Heart left ventricle (tissue), 13 donors: ENCODE measurements around the gene GAB2.

Experiments used
- POLR2A ChIP-seq, 2 donors: fragments of 450-650 bp; IDR thresholded peaks; one replicate each; pipeline ENCODE4 v1.6.1; 2017; ENCODE audit warnings: antibody characterized with exemption in 2 of 2, mild to moderate bottlenecking in 2 of 2, moderate library complexity in 2 of 2
- TF ChIP-seq, protein P1 (sequence below), 12 donors: fragments of 200-600 bp; sonication (generic) in 4 of 12; IDR thresholded peaks; one replicate each; pipeline versions ENCODE4 v1.5.0 to v1.8.0; 2018 to 2022; ENCODE audit warnings: antibody characterized with exemption in 12 of 12, mild to moderate bottlenecking in 5 of 12
- donor health status: ischemic (EF 13 %, LVEDD 7.1; RV severe dilation, severe dysfunction).
- donor health status: DM: no; HTN: yes; CAD: no.
- donor health status: DM: no; HTN: no; CAD: no.
- donor health status: ischemic (EF 25% LVEDD 6.9; RV normal size, moderate dysfunction).
- donor health status: ischemic (EF 25% LVEDD 5.7; RV mildly dilated, moderate dysfunction).
- donor health status: ischemic (EF 35%, LVEDD 5.7; RV mildly dilated, moderate dysfunction).
- donor health status: nonischemic (EF 11% LVEDD 7.7; RV severe dilation, severe dysfunction).
- donor health status: DM: yes; HTN: yes; CAD: no.
- donor health status: PGD.
- donor health status: ischemic (EF 29% LVEDD 5.4; RV normal size, mild dysfunction).
- donor health status: nonischemic (EF 23%, LVEDD 6.1; RV moderate dilation, normal function).

DNA sequence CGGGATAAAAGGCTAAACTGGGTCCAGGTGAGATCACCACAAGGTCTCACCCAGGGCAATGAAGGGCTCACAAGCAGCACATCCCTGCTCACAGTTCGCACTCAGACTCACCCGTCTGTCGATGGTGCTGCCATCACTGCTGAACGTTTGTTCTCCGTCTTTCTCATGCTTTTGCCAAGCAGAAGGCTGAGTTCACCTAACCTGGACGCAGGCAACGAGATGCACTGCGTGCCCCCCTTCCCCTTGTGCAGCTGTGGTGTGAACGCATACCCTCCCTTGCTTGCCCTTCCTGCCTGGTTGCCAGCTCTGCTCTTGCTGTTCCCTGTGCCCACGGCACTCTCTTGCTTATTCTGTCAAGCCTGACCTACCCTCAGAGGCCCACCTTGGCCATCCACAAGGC is 247.2 kb downstream of the GAB2 start:
- TF ChIP-seq, protein P1, sequence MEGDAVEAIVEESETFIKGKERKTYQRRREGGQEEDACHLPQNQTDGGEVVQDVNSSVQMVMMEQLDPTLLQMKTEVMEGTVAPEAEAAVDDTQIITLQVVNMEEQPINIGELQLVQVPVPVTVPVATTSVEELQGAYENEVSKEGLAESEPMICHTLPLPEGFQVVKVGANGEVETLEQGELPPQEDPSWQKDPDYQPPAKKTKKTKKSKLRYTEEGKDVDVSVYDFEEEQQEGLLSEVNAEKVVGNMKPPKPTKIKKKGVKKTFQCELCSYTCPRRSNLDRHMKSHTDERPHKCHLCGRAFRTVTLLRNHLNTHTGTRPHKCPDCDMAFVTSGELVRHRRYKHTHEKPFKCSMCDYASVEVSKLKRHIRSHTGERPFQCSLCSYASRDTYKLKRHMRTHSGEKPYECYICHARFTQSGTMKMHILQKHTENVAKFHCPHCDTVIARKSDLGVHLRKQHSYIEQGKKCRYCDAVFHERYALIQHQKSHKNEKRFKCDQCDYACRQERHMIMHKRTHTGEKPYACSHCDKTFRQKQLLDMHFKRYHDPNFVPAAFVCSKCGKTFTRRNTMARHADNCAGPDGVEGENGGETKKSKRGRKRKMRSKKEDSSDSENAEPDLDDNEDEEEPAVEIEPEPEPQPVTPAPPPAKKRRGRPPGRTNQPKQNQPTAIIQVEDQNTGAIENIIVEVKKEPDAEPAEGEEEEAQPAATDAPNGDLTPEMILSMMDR (IDR thresholded peaks at IDR 0.05) = no peak
- no peak for TF ChIP-seq POLR2A (IDR thresholded peaks at IDR 0.05)
